ENCODE data around the gene CFAP206.

DNA sequence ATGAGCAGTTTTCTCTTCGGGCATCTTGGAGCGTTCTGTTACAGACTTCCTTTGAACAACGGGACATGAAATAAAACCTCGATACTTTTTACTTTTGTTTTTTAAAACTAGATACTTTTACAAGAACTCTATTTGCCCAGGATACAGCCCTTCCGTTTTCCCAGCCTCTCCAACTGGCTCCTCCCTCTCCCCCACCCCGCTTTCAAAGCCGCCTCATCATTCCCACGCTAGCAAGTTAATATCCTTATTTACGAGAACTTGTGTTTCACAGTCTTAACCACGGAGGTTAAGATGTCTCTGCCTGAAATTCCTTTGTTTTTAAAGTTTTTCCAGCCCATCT, 241 bp upstream of the CFAP206 start:
- TF ChIP-seq SMC3 (IDR thresholded peaks at IDR 0.05; ENCODE audit: borderline replicate concordance, low read length) (no peak), POLR2A (IDR thresholded peaks at IDR 0.05; ENCODE audit: low read depth, low read length) (no peak), ZNF274 (IDR thresholded peaks at IDR 0.05; ENCODE audit: insufficient read depth, insufficient read length) (no peak), RFX5 (IDR thresholded peaks at IDR 0.05; ENCODE audit: low read depth, low read length) (no peak), RBBP5 (conservative IDR thresholded peaks at IDR 0.05) (no peak), CHD2 (IDR thresholded peaks at IDR 0.05; ENCODE audit: borderline replicate concordance, low read depth, low read length) (no peak), PAX8 (IDR thresholded peaks at IDR 0.05) (no peak), RAD21 (IDR thresholded peaks at IDR 0.05; ENCODE audit: insufficient read depth, low read depth, low read length) (no peak), FOXK2 (IDR thresholded peaks at IDR 0.05) (no peak)
- TF ChIP-seq, protein P1, sequence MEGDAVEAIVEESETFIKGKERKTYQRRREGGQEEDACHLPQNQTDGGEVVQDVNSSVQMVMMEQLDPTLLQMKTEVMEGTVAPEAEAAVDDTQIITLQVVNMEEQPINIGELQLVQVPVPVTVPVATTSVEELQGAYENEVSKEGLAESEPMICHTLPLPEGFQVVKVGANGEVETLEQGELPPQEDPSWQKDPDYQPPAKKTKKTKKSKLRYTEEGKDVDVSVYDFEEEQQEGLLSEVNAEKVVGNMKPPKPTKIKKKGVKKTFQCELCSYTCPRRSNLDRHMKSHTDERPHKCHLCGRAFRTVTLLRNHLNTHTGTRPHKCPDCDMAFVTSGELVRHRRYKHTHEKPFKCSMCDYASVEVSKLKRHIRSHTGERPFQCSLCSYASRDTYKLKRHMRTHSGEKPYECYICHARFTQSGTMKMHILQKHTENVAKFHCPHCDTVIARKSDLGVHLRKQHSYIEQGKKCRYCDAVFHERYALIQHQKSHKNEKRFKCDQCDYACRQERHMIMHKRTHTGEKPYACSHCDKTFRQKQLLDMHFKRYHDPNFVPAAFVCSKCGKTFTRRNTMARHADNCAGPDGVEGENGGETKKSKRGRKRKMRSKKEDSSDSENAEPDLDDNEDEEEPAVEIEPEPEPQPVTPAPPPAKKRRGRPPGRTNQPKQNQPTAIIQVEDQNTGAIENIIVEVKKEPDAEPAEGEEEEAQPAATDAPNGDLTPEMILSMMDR (IDR thresholded peaks at IDR 0.05 in 2 of 3, conservative IDR thresholded peaks at IDR 0.05 in 1 of 3; ENCODE audit: control insufficient read depth in 2 of 3, extremely low read depth in 1 of 3, insufficient read depth in 1 of 3, low read depth in 3 of 3, low read length in 3 of 3): no peak
- TF ChIP-seq, protein P2, sequence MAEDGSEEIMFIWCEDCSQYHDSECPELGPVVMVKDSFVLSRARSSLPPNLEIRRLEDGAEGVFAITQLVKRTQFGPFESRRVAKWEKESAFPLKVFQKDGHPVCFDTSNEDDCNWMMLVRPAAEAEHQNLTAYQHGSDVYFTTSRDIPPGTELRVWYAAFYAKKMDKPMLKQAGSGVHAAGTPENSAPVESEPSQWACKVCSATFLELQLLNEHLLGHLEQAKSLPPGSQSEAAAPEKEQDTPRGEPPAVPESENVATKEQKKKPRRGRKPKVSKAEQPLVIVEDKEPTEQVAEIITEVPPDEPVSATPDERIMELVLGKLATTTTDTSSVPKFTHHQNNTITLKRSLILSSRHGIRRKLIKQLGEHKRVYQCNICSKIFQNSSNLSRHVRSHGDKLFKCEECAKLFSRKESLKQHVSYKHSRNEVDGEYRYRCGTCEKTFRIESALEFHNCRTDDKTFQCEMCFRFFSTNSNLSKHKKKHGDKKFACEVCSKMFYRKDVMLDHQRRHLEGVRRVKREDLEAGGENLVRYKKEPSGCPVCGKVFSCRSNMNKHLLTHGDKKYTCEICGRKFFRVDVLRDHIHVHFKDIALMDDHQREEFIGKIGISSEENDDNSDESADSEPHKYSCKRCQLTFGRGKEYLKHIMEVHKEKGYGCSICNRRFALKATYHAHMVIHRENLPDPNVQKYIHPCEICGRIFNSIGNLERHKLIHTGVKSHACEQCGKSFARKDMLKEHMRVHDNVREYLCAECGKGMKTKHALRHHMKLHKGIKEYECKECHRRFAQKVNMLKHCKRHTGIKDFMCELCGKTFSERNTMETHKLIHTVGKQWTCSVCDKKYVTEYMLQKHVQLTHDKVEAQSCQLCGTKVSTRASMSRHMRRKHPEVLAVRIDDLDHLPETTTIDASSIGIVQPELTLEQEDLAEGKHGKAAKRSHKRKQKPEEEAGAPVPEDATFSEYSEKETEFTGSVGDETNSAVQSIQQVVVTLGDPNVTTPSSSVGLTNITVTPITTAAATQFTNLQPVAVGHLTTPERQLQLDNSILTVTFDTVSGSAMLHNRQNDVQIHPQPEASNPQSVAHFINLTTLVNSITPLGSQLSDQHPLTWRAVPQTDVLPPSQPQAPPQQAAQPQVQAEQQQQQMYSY (CRISPR knock-in tag; IDR thresholded peaks at IDR 0.05): no peak
- TF ChIP-seq, protein P3, sequence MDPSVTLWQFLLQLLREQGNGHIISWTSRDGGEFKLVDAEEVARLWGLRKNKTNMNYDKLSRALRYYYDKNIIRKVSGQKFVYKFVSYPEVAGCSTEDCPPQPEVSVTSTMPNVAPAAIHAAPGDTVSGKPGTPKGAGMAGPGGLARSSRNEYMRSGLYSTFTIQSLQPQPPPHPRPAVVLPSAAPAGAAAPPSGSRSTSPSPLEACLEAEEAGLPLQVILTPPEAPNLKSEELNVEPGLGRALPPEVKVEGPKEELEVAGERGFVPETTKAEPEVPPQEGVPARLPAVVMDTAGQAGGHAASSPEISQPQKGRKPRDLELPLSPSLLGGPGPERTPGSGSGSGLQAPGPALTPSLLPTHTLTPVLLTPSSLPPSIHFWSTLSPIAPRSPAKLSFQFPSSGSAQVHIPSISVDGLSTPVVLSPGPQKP (IDR thresholded peaks at IDR 0.05; ENCODE audit: low read depth, low read length): no peak
- TF ChIP-seq, protein P4, sequence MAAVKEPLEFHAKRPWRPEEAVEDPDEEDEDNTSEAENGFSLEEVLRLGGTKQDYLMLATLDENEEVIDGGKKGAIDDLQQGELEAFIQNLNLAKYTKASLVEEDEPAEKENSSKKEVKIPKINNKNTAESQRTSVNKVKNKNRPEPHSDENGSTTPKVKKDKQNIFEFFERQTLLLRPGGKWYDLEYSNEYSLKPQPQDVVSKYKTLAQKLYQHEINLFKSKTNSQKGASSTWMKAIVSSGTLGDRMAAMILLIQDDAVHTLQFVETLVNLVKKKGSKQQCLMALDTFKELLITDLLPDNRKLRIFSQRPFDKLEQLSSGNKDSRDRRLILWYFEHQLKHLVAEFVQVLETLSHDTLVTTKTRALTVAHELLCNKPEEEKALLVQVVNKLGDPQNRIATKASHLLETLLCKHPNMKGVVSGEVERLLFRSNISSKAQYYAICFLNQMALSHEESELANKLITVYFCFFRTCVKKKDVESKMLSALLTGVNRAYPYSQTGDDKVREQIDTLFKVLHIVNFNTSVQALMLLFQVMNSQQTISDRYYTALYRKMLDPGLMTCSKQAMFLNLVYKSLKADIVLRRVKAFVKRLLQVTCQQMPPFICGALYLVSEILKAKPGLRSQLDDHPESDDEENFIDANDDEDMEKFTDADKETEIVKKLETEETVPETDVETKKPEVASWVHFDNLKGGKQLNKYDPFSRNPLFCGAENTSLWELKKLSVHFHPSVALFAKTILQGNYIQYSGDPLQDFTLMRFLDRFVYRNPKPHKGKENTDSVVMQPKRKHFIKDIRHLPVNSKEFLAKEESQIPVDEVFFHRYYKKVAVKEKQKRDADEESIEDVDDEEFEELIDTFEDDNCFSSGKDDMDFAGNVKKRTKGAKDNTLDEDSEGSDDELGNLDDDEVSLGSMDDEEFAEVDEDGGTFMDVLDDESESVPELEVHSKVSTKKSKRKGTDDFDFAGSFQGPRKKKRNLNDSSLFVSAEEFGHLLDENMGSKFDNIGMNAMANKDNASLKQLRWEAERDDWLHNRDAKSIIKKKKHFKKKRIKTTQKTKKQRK (IDR thresholded peaks at IDR 0.05; ENCODE audit: low read depth, low read length): no peak
